ENCODE measurements around the gene GNL1. TPM values are rescaled to one million over a fixed set of nuclear protein-coding genes. Genes with fewer than 3 reads are reported as not detected.
A peak's percentile ranks its signal among the peaks of the same experiment; 100 is the strongest.

The GNL1 gene
- total and polyA plus RNA-seq, 9 of the 15 experiments (the other 6 are each of a cell fraction or from before 2014, with no cell fraction given) = 0.73 to 112 (median 58.0) TPM

DNA sequence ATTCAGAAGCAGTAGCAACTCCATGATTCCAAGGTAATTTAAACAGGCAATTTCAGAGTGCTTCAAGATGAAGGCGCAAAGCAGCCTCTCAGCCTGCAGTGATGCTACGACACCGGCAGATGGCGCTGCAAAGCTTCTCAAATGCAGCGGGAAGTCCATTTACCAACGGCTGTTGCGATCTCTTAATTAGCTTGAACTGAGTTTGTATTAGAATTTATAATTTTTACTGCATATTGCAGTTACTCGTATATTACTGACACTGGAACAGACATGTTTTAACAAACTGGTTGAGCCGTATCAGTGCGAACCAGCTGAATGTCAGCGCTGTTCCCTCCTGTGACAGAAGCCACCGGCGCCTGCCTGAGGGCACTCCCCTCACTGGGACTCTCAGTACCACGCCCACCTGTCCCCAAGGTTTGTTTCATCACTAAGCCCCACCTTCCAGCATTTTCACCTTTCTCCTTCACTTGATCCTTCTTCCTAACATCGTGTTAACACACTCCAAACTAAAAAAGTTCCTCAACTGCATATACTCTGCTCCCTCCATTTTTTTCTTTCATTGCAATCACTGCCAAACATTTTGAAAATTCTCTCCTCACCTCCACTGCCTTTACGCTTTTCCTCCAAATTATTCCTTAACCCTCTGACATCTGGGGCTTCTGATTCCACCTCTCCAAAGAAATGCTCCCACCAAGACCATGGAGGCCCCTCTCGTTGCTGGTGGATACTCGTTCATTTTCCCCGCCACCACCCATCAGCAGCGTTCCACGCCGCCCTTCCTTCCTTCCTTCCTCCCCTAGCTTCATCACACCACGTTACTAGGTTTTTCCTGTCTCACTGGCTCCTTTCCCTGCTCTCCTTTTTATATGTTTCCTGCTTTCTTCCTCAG is 14.5 kb downstream of the GNL1 start (continued):
- TF ChIP-seq, protein P1, sequence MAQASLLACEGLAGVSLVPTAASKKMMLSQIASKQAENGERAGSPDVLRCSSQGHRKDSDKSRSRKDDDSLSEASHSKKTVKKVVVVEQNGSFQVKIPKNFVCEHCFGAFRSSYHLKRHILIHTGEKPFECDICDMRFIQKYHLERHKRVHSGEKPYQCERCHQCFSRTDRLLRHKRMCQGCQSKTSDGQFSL (CRISPR knock-in tag; IDR thresholded peaks at IDR 0.05) = no peak
- TF ChIP-seq, protein P1 (tag; IDR thresholded peaks at IDR 0.05) = no peak
- TF ChIP-seq CBX3 (IDR thresholded peaks at IDR 0.05; ENCODE audit: borderline replicate concordance in 1 of 2, low read length in 2 of 2) = 0 out of 3 replicates have a peak, but pooled peaks of 1 of the 2 experiments have one; percentile 26
- TF ChIP-seq SUPT5H (IDR thresholded peaks at IDR 0.05) = peak; percentile 33; the same call in 1 of the 2 replicates
- TF ChIP-seq ZNF76 (CRISPR knock-in tag; IDR thresholded peaks at IDR 0.05; ENCODE audit: borderline replicate concordance) = no peak
- TF ChIP-seq, protein P2, sequence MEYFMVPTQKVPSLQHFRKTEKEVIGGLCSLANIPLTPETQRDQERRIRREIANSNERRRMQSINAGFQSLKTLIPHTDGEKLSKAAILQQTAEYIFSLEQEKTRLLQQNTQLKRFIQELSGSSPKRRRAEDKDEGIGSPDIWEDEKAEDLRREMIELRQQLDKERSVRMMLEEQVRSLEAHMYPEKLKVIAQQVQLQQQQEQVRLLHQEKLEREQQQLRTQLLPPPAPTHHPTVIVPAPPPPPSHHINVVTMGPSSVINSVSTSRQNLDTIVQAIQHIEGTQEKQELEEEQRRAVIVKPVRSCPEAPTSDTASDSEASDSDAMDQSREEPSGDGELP (CRISPR knock-in tag; IDR thresholded peaks at IDR 0.05; ENCODE audit: borderline replicate concordance) = peak; percentile 86
- TF ChIP-seq, protein P3, sequence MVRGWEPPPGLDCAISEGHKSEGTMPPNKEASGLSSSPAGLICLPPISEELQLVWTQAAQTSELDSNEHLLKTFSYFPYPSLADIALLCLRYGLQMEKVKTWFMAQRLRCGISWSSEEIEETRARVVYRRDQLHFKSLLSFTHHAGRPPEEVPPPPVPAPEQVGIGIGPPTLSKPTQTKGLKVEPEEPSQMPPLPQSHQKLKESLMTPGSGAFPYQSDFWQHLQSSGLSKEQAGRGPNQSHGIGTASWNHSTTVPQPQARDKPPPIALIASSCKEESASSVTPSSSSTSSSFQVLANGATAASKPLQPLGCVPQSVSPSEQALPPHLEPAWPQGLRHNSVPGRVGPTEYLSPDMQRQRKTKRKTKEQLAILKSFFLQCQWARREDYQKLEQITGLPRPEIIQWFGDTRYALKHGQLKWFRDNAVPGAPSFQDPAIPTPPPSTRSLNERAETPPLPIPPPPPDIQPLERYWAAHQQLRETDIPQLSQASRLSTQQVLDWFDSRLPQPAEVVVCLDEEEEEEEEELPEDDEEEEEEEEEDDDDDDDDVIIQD (CRISPR knock-in tag; IDR thresholded peaks at IDR 0.05) = no peak
- TF ChIP-seq, protein P4, sequence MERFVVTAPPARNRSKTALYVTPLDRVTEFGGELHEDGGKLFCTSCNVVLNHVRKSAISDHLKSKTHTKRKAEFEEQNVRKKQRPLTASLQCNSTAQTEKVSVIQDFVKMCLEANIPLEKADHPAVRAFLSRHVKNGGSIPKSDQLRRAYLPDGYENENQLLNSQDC (CRISPR knock-in tag; IDR thresholded peaks at IDR 0.05) = no peak; the same call in 1 of the 2 replicates
- no peak for TF ChIP-seq POLR2B (IDR thresholded peaks at IDR 0.05; ENCODE audit: low read depth, partially characterized antibody)
- 0 out of 2 replicates have a peak, but pooled peaks have one; percentile 41 for TF ChIP-seq ETV5 (CRISPR knock-in tag; IDR thresholded peaks at IDR 0.05; ENCODE audit: low read depth)
- TF ChIP-seq NFXL1 (CRISPR knock-in tag; IDR thresholded peaks at IDR 0.05) = no peak
- TF ChIP-seq, protein P5, sequence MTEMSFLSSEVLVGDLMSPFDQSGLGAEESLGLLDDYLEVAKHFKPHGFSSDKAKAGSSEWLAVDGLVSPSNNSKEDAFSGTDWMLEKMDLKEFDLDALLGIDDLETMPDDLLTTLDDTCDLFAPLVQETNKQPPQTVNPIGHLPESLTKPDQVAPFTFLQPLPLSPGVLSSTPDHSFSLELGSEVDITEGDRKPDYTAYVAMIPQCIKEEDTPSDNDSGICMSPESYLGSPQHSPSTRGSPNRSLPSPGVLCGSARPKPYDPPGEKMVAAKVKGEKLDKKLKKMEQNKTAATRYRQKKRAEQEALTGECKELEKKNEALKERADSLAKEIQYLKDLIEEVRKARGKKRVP (CRISPR knock-in tag; IDR thresholded peaks at IDR 0.05) = no peak
- no peak for TF ChIP-seq ZBTB7A (IDR thresholded peaks at IDR 0.05; ENCODE audit: borderline replicate concordance, control insufficient read depth, low read depth, low read length)
- TF ChIP-seq EWSR1 (IDR thresholded peaks at IDR 0.05; ENCODE audit: borderline replicate concordance, low read depth, partially characterized antibody) = no peak
- TF ChIP-seq, protein P6, sequence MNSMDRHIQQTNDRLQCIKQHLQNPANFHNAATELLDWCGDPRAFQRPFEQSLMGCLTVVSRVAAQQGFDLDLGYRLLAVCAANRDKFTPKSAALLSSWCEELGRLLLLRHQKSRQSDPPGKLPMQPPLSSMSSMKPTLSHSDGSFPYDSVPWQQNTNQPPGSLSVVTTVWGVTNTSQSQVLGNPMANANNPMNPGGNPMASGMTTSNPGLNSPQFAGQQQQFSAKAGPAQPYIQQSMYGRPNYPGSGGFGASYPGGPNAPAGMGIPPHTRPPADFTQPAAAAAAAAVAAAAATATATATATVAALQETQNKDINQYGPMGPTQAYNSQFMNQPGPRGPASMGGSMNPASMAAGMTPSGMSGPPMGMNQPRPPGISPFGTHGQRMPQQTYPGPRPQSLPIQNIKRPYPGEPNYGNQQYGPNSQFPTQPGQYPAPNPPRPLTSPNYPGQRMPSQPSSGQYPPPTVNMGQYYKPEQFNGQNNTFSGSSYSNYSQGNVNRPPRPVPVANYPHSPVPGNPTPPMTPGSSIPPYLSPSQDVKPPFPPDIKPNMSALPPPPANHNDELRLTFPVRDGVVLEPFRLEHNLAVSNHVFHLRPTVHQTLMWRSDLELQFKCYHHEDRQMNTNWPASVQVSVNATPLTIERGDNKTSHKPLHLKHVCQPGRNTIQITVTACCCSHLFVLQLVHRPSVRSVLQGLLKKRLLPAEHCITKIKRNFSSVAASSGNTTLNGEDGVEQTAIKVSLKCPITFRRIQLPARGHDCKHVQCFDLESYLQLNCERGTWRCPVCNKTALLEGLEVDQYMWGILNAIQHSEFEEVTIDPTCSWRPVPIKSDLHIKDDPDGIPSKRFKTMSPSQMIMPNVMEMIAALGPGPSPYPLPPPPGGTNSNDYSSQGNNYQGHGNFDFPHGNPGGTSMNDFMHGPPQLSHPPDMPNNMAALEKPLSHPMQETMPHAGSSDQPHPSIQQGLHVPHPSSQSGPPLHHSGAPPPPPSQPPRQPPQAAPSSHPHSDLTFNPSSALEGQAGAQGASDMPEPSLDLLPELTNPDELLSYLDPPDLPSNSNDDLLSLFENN (IDR thresholded peaks at IDR 0.05; ENCODE audit: low read depth in 2 of 2, low read length in 2 of 2) = 0 out of 4 replicates have a peak, but pooled peaks of 1 of the 2 experiments have one; percentile 29

Data from K562 (cell line).